Small intestine (tissue), 7 donors: ENCODE measurements around the gene TBRG4. TPM values are rescaled to one million over a fixed set of nuclear protein-coding genes. Genes with fewer than 3 reads are reported as not detected.

Experiments
- DNase-seq, 2 donors: peaks; one replicate each; pipeline versions ENCODE4 v3.0.0 to v3.0.0-alpha.2; 2013
- FAIRE-seq: peaks from 2 replicates; lab custom pipeline; 2012; peaks lifted over from hg19 to GRCh38; lab: Jason Lieb, UNC
- H3K27ac ChIP-seq, 3 donors: one replicate each; pipeline ENCODE4 v1.5.1; 2013; ENCODE audit warnings: low read length in 2 of 3, mild to moderate bottlenecking in 2 of 3, control low read depth in 1 of 3, inconsistent platforms in 1 of 3, low read depth in 1 of 3, moderate library complexity in 1 of 3
- H3K27me3 ChIP-seq, 3 donors: one replicate each; pipeline ENCODE4 v1.6.1; 2013; ENCODE audit warnings: low read length in 3 of 3, inconsistent platforms in 1 of 3; ENCODE audit not compliant: control insufficient read depth in 3 of 3, insufficient read depth in 3 of 3
- H3K36me3 ChIP-seq, 3 donors: one replicate each; pipeline ENCODE4 v1.6.1; 2013; ENCODE audit warnings: low read length in 3 of 3, inconsistent platforms in 1 of 3, low read depth in 1 of 3, mild to moderate bottlenecking in 1 of 3, moderate library complexity in 1 of 3; ENCODE audit not compliant: control insufficient read depth in 3 of 3, insufficient read depth in 2 of 3
- H3K4me1 ChIP-seq, 3 donors: one replicate each; pipeline ENCODE4 v1.6.1; 2013; ENCODE audit warnings: low read length in 2 of 3, inconsistent platforms in 1 of 3, low read depth in 1 of 3, mild to moderate bottlenecking in 1 of 3, moderate library complexity in 1 of 3; ENCODE audit not compliant: control insufficient read depth in 3 of 3, insufficient read depth in 2 of 3
- H3K4me3 ChIP-seq, 3 donors: one replicate each; pipeline ENCODE4 v1.5.1; 2013; ENCODE audit warnings: low read length in 3 of 3, control low read depth in 1 of 3, inconsistent platforms in 1 of 3, low read depth in 1 of 3, mild to moderate bottlenecking in 1 of 3, moderate library complexity in 1 of 3
- H3K9me3 ChIP-seq, 2 donors: one replicate each; pipeline ENCODE4 v1.6.1; 2013; ENCODE audit warnings: low read depth in 1 of 2, low read length in 1 of 2; ENCODE audit not compliant: control insufficient read depth in 2 of 2, insufficient read depth in 1 of 2
- WGBS, 3 donors: extraction: QIAGEN DNeasy Blood & Tissue Kit; methylation state at CpG; one replicate each; pipeline ENCODE4 v1.1.7; 2013; 5-methylcytosine and 5-hydroxymethylcytosine counted together
- polyA plus RNA-seq, 4 donors: library from polyadenylated mRNA; stranded (reverse) in 3 of 4; unstranded in 1 of 4; fragments of 200-250 nt in 3 of 4; fragments of 120-200 nt in 1 of 4; gene quantifications; one replicate each; pipeline versions ENCODE4 v1.2.1 to v1.2.3, GENCODE V29; 2013
- donor health status: healthy with polysubstance abuse.
- donor health status: control.
- donor health status: control.
- donor health status: Bipolar disorder and iron deficiency.
- donor health status: healthy.

The TBRG4 gene
- polyA plus RNA-seq, 4 donors: 44.9 to 70.7 (median 58.2) TPM

DNA sequence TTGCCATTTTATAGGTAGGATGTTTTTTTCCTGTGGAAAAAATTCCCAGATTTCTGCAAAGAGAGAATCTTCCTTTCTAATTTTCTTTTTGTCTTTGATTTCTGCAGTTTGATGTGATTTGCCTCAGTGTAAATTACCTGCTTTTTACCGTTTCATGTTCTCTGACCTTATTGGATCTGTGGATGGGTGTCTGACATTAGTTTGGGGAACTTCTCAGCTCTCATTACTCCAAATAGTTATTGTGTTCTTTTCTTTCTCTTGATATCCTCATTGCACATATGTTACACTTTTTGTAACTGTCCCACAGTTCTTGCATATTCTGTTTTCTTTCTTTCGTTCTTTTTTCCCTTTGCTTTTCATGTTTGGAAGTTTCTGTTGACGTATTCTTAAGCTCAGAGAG, 51.2 kb downstream of the TBRG4 start:
- H3K9me3 ChIP-seq: no peaks in the 10 kb centered on the region
- FAIRE-seq (no peak), DNase-seq (no peak)
- 91 to 95% (median 93%) methylated on average over 3 of the region's 3 CpGs for WGBS, 3 donors
- peaks cover 0 to 19% (median 2%) of the 10 kb centered on the region in 3 donors for H3K36me3 ChIP-seq
- no peaks in the 10 kb centered on the region for H3K4me1 ChIP-seq
- no peaks in the 10 kb centered on the region for H3K27me3 ChIP-seq
- no peak overlapping the region for H3K27ac ChIP-seq
- no peak overlapping the region for H3K4me3 ChIP-seq

DNA sequence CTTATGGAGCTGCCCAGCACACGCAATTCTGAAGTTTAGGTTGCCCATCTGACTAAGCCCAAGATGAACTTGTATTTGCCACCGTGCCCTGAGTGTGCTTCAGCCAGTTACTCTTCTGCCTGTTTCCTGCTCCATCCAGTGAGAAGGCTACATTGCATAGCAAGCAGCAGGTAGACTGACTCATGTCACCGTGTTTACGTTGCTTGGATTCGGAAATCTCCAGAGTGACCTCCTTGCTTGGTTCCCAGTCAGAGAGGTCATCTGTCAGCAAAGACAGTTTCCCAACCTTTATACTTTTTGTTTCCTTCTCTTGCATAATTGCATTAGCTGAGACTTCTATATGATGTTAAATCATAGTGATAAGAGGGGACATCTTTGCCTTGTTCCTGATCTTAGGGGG, 53.6 kb downstream of the TBRG4 start:
- WGBS, 3 donors: 92 to 95% (median 95%) methylated on average over 5 of the region's 5 CpGs
- DNase-seq (no peak), FAIRE-seq (no peak)
- Histone ChIP-seq H3K27ac (no peak overlapping the region), H3K36me3 (peaks cover 0 to 8% (median 0%) of the 10 kb centered on the region in 3 donors), H3K9me3 (no peaks in the 10 kb centered on the region), H3K4me1 (no peaks in the 10 kb centered on the region), H3K4me3 (no peak overlapping the region), H3K27me3 (no peaks in the 10 kb centered on the region)

DNA sequence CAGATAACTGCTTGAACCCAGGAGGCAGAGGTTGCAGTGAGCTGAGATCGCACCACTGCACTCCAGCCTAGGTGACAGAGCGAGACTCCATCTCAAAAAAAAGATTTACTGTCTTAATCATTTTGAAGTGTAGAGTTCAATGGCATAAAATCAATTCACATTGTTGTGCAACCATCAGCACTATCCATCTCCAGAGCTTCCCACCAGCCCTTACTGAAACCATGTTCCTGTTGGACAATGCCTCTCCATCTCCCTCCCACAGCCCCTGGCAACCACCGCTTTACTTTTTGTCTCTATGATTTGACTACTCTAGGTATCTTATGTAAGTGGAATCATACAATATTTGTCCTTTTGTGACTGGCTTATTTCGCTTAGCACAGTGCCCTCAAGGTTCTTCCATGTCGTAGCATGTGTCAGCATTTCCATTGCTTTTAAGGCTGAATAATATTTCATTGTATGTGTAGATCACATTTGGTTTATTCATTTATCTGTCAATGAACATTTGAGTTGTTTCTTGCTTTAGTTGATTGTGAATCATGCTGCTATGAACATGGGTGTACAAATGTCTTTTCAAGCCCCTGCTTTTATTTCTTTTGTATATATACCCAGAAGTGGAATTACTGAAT, 55.8 kb downstream of the TBRG4 start:
- FAIRE-seq: no peak
- H3K27ac ChIP-seq: no peak overlapping the region

DNA sequence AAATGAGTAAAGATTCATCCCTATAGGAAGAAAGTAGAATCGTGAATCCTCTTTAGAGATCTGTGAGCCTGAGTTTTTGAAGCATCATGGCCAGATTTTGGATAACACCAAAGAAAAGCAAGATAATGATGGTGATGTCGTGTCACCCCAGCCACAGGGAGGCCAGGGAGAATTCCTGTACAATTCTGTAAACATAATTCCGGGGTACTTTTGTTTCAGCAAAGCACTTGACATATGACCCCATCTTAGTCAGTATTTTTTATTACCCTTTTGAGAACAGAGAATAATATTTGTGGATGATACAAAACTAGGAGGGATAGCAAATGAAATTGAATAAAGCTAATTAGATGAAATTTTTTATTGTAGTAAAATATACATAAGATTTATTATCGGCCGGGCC, 56.5 kb downstream of the TBRG4 start:
- Histone ChIP-seq H3K4me3 (no peak overlapping the region), H3K4me1 (no peaks in the 10 kb centered on the region), H3K9me3 (no peaks in the 10 kb centered on the region), H3K36me3 (peaks cover 0 to 20% (median 3%) of the 10 kb centered on the region in 3 donors), H3K27ac (no peak overlapping the region), H3K27me3 (no peaks in the 10 kb centered on the region)
- FAIRE-seq (no peak), DNase-seq (no peak)
- 91 to 98% (median 96%) methylated on average over 5 of the region's 5 CpGs for WGBS, 3 donors

More for the DNA sequence above, 55.8 kb downstream of the TBRG4 start:
- H3K4me1 ChIP-seq: no peaks in the 10 kb centered on the region
- 97 to 99% (median 98%) methylated on average over 5 of the region's 5 CpGs for WGBS, 3 donors
- H3K4me3 ChIP-seq: no peak overlapping the region
- no peaks in the 10 kb centered on the region for H3K27me3 ChIP-seq
- no peaks in the 10 kb centered on the region for H3K9me3 ChIP-seq
- no peak for DNase-seq
- peaks cover 0 to 20% (median 2%) of the 10 kb centered on the region in 3 donors for H3K36me3 ChIP-seq

DNA sequence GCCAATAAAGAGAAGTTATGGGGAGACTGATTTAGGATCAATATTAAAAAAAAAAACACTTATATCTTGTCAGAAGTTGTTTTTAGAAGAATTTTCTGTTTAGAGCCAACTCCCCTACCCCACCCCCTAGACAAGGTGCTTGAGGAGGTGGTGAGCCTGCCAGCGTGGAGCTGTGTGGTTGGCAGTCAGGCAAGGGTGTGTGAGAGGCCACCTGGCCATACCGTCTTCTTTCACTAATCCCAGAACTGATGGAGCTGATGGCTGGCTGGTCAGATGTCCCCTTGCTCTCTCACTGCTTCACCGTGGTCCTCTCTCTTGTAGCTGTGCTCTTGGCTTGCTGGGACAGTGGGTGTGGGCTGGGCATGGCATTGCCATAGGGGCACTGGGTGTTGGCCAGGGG, 57.1 kb downstream of the TBRG4 start:
- Histone ChIP-seq H3K27me3 (no peaks in the 10 kb centered on the region), H3K4me1 (no peaks in the 10 kb centered on the region), H3K27ac (no peak overlapping the region), H3K4me3 (no peak overlapping the region), H3K36me3 (peaks cover 0 to 20% (median 3%) of the 10 kb centered on the region in 3 donors), H3K9me3 (no peaks in the 10 kb centered on the region)
- DNase-seq: no peak
- 86 to 92% (median 89%) methylated on average over 3 of the region's 3 CpGs for WGBS, 3 donors
- no peak for FAIRE-seq

DNA sequence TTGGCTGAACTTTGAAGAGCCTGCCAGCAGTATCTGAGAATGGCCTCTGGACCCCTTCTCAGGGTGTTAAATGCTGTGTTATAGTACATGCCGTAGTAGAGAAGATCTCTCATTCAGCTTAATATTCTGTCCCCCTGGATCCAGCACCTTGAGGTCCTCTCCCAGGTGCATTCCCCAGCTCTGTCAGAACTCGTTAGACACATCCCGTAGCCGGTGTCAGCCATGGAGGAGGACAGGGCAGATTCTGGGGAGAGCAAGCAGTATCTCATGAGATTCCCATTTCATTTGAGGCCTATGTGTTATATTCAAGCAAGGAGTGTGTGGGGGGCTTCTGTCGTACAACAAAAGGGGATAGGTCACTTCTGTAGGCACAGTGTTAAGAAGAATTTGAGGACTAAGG, 57.6 kb downstream of the TBRG4 start:
- H3K27me3 ChIP-seq: no peaks in the 10 kb centered on the region
- H3K36me3 ChIP-seq: peaks cover 0 to 20% (median 3%) of the 10 kb centered on the region in 3 donors
- FAIRE-seq: no peak
- no peak for DNase-seq
- 98 to 99% (median 98%) methylated on average over 5 of the region's 5 CpGs for WGBS, 3 donors
- H3K4me3 ChIP-seq: no peak overlapping the region
- no peak overlapping the region for H3K27ac ChIP-seq
- H3K9me3 ChIP-seq: no peaks in the 10 kb centered on the region
- no peaks in the 10 kb centered on the region for H3K4me1 ChIP-seq

DNA sequence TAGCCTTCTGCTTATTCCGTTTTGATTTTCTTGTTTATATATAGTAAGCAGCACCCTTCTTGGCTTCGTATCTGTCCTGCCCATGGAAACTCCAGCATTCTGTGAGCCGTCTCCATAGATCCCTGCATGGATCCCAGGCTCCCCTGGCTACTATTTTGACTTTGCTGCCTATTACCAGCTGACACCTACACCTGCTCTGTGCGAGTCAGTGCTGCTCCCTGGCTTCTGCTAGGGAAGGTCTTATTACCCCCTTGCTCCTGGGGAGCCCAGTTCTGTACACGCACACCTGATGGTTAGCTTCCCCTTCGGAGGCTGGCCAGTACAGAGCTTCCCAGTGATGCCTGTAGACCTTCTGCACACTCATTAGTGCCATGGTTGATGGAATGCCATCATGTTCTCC, 58.1 kb downstream of the TBRG4 start:
- no peaks in the 10 kb centered on the region for H3K4me1 ChIP-seq
- no peak overlapping the region for H3K27ac ChIP-seq
- no peaks in the 10 kb centered on the region for H3K27me3 ChIP-seq
- WGBS, 3 donors: 62 to 97% (median 76%) methylated on average over 6 of the region's 6 CpGs
- no peak overlapping the region for H3K4me3 ChIP-seq
- peaks cover 0 to 23% (median 3%) of the 10 kb centered on the region in 3 donors for H3K36me3 ChIP-seq
- FAIRE-seq: no peak
- no peaks in the 10 kb centered on the region for H3K9me3 ChIP-seq
- DNase-seq: no peak

DNA sequence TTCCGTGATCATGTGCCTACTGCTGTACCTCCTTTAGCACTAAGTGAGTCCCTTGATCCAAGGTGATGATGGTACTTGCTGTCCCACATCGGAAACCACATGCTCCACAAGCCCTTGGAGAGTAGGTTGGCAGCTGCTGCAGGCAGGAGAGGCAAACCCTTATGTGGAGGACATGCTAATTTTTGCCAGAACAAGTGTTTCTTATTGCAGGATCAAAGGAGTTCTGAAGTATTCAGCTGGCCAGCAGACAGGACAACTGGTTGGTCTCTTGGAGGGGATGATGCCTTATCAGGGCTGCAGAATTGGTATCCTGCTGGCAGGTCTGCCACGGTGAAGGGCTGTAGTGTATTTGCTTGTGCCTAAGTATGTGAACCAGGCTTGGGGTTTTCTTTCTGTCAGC, 59.5 kb downstream of the TBRG4 start:
- no peak overlapping the region for H3K27ac ChIP-seq
- H3K27me3 ChIP-seq: no peaks in the 10 kb centered on the region
- H3K9me3 ChIP-seq: no peaks in the 10 kb centered on the region
- no peaks in the 10 kb centered on the region for H3K4me1 ChIP-seq
- DNase-seq (no peak), FAIRE-seq (no peak)
- H3K36me3 ChIP-seq: peaks cover 0 to 25% (median 3%) of the 10 kb centered on the region in 3 donors
- H3K4me3 ChIP-seq: no peak overlapping the region
- WGBS, 3 donors: 83 to 96% (median 89%) methylated on average over 3 of the region's 3 CpGs

DNA sequence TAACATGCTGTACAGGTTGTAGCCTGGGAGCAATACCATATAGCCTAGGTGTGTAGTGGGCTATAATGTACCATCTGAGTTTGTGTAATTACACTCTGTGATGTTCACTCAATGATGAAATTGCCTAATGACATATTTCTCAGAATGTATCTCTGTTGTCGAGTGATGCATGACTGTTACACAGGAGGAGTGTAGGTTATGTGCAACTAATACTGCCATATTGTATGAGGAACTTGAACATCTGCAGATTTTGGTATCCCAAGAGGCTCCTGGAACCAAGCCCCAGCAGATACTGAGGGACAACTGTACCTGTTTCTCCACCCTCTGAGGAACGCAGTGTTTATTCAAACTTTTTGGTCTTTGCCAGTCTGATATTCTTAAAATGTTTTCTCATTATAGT, 61.3 kb downstream of the TBRG4 start:
- DNase-seq (no peak), FAIRE-seq (no peak)
- Histone ChIP-seq H3K9me3 (no peaks in the 10 kb centered on the region), H3K27me3 (no peaks in the 10 kb centered on the region), H3K36me3 (peaks cover 0 to 25% (median 3%) of the 10 kb centered on the region in 3 donors), H3K4me3 (no peak overlapping the region), H3K27ac (no peak overlapping the region), H3K4me1 (no peaks in the 10 kb centered on the region)
- WGBS, 3 donors: 91 to 98% (median 92%) methylated on average over 2 of the region's 2 CpGs
